Colonic mucosa (tissue), 4 donors: ENCODE measurements around the gene ADSS1. TPM values are rescaled to one million over a fixed set of nuclear protein-coding genes. Genes with fewer than 3 reads are reported as not detected.

Source experiments
- DNase-seq: peaks from one replicate; pipeline ENCODE4 v3.0.0-alpha.2; 2020
- H3K27ac ChIP-seq: fragments of 200-600 bp; one replicate; pipeline ENCODE4 v1.8.0; 2021
- H3K27me3 ChIP-seq: fragments of 200-600 bp; one replicate; pipeline ENCODE4 v1.8.0; 2021
- H3K36me3 ChIP-seq: fragments of 200-600 bp; one replicate; pipeline ENCODE4 v1.8.0; 2021
- H3K4me1 ChIP-seq: fragments of 200-600 bp; one replicate; pipeline ENCODE4 v1.8.0; 2021; ENCODE audit warnings: mild to moderate bottlenecking
- H3K4me3 ChIP-seq: fragments of 200-600 bp; one replicate; pipeline ENCODE4 v1.8.0; 2021
- H3K9ac ChIP-seq, 2 donors: one replicate each; pipeline ENCODE4 v1.7.0; 2013; ENCODE audit warnings: control low read depth in 2 of 2, low read depth in 2 of 2, low read length in 2 of 2
- H3K9me3 ChIP-seq: fragments of 200-600 bp; one replicate; pipeline ENCODE4 v1.8.0; 2021
- CTCF ChIP-seq: fragments of 200-600 bp; IDR thresholded peaks from one replicate; pipeline ENCODE4 v1.8.0; 2022; ENCODE audit warnings: antibody characterized with exemption, mild to moderate bottlenecking
- intact Hi-C: fragments of 100-400 bp; cut with DNase I; formaldehyde crosslinking; loops from one replicate; pipeline ENCODE4 v1.14.1; 2022
- total RNA-seq, 2 donors: library from RNA; stranded (reverse); fragmentation: NEBNext Ultra II Directional in 1 of 2; extraction: Animal tissue kit (Norgen Biotek cat#: 25700) in 1 of 2; gene quantifications; one replicate each; pipeline ENCODE4 v1.2.1, GENCODE V29; 2021
- donor health status: healthy.
- donor health status: DM: no; HTN: no; CAD: no.
- donor health status: DM: no; HTN: no; CAD: no.

ADSS1 gene
- total RNA-seq, 2 donors from 2014 or later: 3.5 to 4.0 TPM

- no peak overlapping the region for H3K4me3 ChIP-seq
- DNase-seq: no peak
- intact Hi-C loops: no loop called here
- no peaks in the 10 kb centered on the region for H3K9me3 ChIP-seq
- H3K36me3 ChIP-seq: no peaks in the 10 kb centered on the region
- TF ChIP-seq CTCF: no peak
- H3K27me3 ChIP-seq: no peaks in the 10 kb centered on the region
- no peak overlapping the region for H3K9ac ChIP-seq
- no peak overlapping the region for H3K27ac ChIP-seq
- peaks cover 7% of the 10 kb centered on the region for H3K4me1 ChIP-seq
These were observed 5.2 kb upstream of the ADSS1 start for GRCh38 chr14:104718871-104719270.

GRCh38 chr14:104719343-104719742, 4.7 kb upstream of the ADSS1 start:
- Histone ChIP-seq H3K36me3 (no peaks in the 10 kb centered on the region), H3K4me1 (peaks cover 7% of the 10 kb centered on the region)
- TF ChIP-seq CTCF: no peak

GRCh38 chr14:104721505-104722431, 2.3 kb upstream of the ADSS1 start:
- intact Hi-C loops: no loop called here
- no peaks in the 10 kb centered on the region for H3K9me3 ChIP-seq
- TF ChIP-seq CTCF: no peak
- no peak overlapping the region for H3K27ac ChIP-seq
- peaks cover 7% of the 10 kb centered on the region for H3K4me1 ChIP-seq
- H3K36me3 ChIP-seq: no peaks in the 10 kb centered on the region
- no peaks in the 10 kb centered on the region for H3K27me3 ChIP-seq
- no peak overlapping the region for H3K4me3 ChIP-seq
- no peak overlapping the region for H3K9ac ChIP-seq
- no peak for DNase-seq

More at GRCh38 chr14:104719343-104719742, 4.7 kb upstream of the ADSS1 start:
- no peak overlapping the region for H3K27ac ChIP-seq
- no peak for DNase-seq
- intact Hi-C loops: no loop called here
- H3K27me3 ChIP-seq: no peaks in the 10 kb centered on the region
- no peak overlapping the region for H3K9ac ChIP-seq
- H3K9me3 ChIP-seq: no peaks in the 10 kb centered on the region
- no peak overlapping the region for H3K4me3 ChIP-seq

- intact Hi-C loops: no loop called here
- H3K4me1 ChIP-seq: peaks cover 7% of the 10 kb centered on the region
- TF ChIP-seq CTCF: no peak
- H3K27me3 ChIP-seq: no peaks in the 10 kb centered on the region
- peak overlapping the region; percentile 21 for H3K27ac ChIP-seq
- peak overlapping the region in 1 of 2 donors; percentile 72 for H3K9ac ChIP-seq
- H3K4me3 ChIP-seq: peak overlapping the region; percentile 67
- DNase-seq: peak; percentile 52
- no peaks in the 10 kb centered on the region for H3K36me3 ChIP-seq
- H3K9me3 ChIP-seq: no peaks in the 10 kb centered on the region
These were observed 935 bp upstream of the ADSS1 start for GRCh38 chr14:104722938-104723650.

- H3K27me3 ChIP-seq: no peaks in the 10 kb centered on the region
- H3K36me3 ChIP-seq: no peaks in the 10 kb centered on the region
- H3K9ac ChIP-seq: peak overlapping the region; percentile 51 to 72
- H3K4me1 ChIP-seq: peaks cover 7% of the 10 kb centered on the region
- peak; percentile 63 for DNase-seq
- H3K9me3 ChIP-seq: no peaks in the 10 kb centered on the region
- peak overlapping the region; percentile 67 for H3K4me3 ChIP-seq
- no peak for TF ChIP-seq CTCF
- H3K27ac ChIP-seq: peak overlapping the region; percentile 21
- intact Hi-C loops: no loop called here
These were observed 465 bp downstream of the ADSS1 start for GRCh38 chr14:104724407-104724980.
